Right lobe of liver (tissue), 4 donors: Measurements from ENCODE around the gene GRXCR2.

ENCODE experiments used
- CTCF ChIP-seq, 4 donors: fragments of 200-600 bp in 3 of 4; fragments of 450-650 bp in 1 of 4; IDR thresholded peaks; one replicate each; pipeline versions ENCODE4 v1.5.1 to v1.8.0; 2016 to 2022; ENCODE audit warnings: antibody characterized with exemption in 4 of 4, mild to moderate bottlenecking in 2 of 4
- POLR2A ChIP-seq: fragments of 450-650 bp; IDR thresholded peaks from one replicate; pipeline ENCODE4 v1.6.1; 2017; ENCODE audit warnings: antibody characterized with exemption, mild to moderate bottlenecking
- donor health status: DM: no; HTN: no; CAD: no.
- donor health status: DM: no; HTN: no; CAD: no.
- donor health status: DM: no; HTN: yes; CAD: no.

DNA sequence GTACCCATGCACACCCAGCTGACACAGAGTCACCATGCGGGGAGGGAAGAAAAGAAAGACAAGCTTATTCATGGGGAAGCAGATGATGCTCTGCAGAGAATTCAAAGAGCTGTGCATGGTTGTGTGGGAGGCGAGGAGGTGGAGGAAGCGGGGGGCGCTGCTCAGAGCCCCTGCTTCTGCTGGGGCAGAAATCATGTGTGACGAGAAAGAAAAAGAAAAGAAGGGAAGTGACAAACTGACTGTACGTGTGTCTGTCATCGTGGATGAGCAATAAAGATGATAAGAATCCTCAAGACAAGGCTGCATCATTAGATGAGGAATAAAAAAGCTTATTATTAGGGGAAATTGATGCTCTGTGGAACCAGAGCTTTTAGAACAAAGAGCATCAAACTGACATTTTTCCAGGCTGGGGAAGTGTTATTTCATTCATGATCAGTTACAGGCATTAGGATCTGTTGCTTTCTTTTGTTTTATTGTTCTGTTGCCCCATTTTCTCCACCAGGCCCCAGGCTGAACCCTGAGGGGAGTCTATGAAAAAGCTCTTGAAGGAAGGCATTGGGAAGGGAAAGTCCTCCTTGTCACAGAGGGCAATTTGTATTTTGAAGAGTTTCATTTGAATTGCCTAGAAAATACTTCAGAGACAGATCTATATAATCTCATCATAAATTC is 43.3 kb upstream of the GRXCR2 start:
- TF ChIP-seq CTCF (IDR thresholded peaks at IDR 0.05) (no peak), POLR2A (no peak)
